COR-L47 (cell line): Measurements from ENCODE around the gene GRID2.
A peak's percentile ranks its signal among the peaks of the same experiment; 100 is the strongest.

ENCODE experiments used
- DNase-seq: peaks from one replicate; lab custom pipeline; 2025; lab: John Stamatoyannopoulos, UW

GRID2 gene

DNA sequence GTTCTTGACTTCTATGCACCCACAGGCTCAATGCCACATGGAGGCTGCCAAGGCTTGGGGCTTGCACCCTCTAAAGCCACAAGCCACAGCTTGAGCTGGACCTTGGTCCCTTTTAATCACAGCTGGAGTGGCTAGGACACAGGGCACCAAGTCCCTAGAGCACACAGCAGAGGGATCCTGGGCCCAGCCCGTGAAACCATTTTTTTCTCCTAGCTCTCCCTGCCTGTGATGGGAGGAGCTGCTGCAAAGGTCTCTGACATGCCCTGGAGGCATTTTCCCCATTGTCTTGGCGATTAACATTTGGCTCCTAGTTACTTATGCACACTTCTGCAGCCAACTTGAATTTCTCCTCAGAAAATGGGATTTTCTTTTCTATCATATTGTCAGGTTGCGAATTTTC lies 410.9 kb downstream of the GRID2 start:
- DNase-seq = no peak

GRCh38 chr4:92733231-92733630 lies 429.5 kb downstream of the GRID2 start:
- DNase-seq = no peak

DNA sequence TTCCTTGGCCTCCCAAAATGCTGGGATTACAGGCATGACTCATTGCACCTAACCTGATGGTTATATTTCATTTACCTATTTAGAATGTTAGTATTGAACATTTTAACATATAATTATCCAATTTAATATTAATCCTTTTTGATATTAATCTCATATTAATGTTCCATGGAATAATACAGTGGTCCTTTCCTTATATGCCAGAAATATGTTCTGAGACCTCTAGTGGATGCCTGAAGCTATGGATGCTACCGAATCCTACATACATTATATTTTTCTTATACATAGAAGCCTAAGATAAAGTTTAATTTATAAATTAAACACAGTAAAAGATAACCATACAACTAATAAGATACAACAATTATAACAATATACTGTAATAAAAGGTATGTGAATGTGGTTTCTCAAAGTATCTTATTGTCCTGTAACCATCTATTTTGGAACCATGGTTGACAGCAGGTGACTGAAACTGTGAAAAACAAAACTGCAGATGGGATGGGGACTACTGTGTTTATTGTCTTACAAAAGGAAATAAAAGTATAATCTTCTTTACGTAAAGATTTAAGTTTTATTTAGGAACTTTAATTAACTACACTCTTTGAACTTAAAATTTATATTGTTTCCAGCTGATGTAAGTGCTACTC lies 431.4 kb downstream of the GRID2 start:
- no peak for DNase-seq

DNA sequence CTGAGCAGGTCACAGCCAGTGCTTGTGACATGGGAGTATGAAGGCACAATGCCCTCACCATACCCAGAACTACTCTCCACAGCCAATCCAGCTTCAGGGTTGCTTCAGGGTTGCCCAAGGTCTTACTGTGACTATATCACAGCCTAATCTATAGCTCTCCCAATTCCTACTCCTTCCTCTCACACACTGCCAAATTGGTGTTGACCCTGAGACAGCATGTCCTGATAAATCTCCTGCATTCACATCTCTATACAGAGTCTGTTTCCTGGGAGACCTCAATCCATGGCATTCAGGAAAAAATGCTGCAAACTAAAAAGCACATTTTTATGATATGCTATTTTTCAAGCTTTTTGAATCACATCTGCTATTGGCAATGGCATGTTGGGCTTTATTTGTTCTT lies 456.7 kb downstream of the GRID2 start:
- no peak for DNase-seq

- DNase-seq = no peak
These were observed 472.3 kb downstream of the GRID2 start for GRCh38 chr4:92776080-92776479.

DNA sequence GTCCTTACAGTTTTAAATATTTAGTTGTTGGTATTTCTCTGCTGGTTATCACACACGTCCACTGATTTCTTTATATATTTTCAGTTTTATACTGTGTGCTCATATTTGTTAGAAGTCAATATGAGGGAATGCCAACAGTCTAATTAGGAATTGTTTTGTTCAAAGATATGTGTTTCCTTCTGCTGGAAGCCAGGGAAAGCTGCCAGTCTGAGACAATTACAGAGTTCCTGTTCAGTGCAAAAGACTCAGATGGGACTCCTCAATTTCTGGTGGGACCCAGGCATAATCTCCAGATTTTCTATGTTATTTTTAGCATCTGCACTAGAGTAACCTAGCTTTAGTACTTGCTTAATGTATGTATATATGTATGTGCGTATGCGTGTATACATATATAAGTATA lies 486.0 kb downstream of the GRID2 start:
- DNase-seq = no peak

DNA sequence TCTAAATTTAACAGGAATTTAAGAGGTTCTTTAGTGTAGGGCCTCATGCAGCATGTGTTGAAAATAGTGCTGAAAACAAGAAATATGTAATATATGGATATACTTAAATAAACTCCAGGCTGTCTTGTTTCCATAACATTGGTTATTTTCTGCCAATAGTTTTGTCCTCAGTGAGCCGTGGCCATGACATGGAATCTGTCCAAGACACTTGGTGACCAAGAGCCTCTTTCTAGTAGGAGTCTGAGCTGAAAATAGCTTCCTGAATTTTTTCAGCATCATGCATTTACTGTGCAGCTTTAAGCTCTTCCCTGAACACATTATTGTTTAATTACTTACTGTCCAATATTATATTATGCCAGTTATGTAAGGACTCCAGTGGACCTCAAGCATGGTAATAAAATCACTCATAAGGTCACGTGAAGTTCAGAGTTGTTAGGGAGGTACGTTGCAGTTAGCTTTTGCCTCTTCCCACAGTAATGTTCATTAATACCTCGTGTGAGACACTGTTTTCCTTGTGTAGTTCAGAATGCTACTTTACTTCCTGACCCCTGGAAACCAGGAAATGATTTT lies 488.2 kb downstream of the GRID2 start:
- DNase-seq = no peak

DNA sequence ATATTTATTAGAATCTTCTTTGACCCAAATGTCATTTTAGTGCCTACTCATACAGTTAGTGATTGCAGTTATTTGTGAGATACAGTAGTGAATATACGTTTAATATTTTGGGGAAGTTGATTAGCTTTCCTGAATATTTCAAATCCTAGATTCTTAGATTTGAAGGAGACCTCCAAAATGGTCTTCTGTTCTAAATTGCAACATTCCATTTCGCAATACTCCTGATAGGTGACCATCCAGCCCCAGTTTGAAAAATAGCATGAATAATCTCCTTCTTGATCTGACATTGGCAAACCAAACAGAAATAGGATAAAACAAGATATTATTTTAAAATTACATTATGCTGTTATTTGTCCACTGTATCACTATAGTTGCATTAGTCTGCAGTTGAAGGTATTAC lies 505.6 kb downstream of the GRID2 start:
- no peak for DNase-seq

DNA sequence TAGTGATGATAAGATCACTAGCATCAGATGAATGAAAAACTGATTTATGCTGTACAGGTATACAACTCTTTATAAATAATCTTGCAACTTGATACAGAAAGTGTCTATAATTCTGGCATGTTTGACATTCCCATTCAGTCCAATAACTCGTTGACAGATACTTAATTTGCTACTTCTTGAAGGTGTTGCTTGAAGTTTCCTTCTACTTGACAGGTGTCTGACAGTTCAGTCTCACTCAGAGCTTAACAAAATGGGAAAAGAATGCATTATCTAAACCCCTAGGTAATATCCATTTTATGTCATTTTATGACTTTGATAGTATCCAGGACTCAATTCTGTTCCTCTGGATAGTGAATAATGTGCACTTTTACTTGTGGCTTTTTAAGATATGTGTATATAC lies 508.9 kb downstream of the GRID2 start:
- no peak for DNase-seq

DNA sequence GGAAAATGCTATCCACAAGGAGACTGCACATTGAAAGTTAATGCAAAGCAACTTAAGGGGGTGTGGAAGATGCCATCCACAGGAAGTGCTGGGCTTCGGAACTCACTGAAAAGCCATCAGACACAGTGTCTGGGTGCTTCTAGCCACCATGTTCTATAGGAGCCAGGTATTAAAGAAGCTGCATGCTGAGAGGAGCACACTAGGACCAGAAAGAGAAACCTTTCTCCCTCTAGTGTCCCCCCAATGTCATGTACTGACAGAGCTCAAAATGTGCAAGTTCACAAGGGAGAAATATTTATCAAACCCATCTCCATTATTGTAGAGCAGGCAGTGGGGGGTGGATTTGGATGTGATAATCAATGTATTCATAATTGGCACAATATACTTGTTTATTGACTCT lies 510.9 kb downstream of the GRID2 start:
- no peak for DNase-seq

DNA sequence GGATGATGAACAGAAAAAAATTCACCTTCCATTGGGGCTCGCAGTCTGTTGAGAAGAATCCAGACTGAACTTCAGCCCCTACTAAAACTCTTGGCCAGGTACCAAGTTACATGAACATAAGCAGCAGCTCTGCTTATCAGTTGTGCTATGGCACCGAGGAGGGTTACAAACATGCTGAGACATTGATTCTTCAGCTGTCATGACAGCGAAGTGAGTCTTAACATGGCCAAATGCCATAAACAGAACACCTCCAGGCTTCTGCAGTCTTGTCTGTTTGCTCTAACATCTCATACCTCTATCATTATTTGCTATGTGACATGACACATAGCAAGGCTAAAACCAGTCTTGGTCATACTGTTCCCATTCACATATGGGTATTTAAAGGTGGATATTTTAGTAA lies 521.5 kb downstream of the GRID2 start:
- peak; percentile 4 for DNase-seq

DNA sequence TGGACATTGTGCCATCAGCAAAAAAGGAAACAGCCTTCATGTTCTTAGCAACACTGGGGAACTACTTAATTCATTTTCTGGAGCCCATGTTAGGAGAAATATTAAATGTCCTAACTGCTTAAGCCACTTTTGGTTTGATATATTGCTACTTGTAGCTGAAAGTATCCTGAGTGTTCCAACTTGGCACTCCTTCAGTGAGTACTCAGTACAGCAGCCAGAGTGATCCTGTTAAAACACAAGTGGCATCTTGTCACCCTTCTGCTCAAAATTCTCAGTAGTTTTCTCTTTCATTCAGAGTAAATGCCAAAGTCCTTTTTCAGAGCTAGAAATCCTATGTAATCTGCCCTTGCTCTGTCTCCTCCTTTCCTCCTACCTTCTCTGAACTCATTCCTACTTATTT lies 522.0 kb downstream of the GRID2 start:
- DNase-seq = no peak

GRCh38 chr4:92830771-92831170 lies 527.0 kb downstream of the GRID2 start:
- no peak for DNase-seq

- no peak for DNase-seq
These were observed 537.1 kb downstream of the GRID2 start for GRCh38 chr4:92840880-92841279.

GRCh38 chr4:92843784-92844183 lies 540.0 kb downstream of the GRID2 start:
- no peak for DNase-seq

DNA sequence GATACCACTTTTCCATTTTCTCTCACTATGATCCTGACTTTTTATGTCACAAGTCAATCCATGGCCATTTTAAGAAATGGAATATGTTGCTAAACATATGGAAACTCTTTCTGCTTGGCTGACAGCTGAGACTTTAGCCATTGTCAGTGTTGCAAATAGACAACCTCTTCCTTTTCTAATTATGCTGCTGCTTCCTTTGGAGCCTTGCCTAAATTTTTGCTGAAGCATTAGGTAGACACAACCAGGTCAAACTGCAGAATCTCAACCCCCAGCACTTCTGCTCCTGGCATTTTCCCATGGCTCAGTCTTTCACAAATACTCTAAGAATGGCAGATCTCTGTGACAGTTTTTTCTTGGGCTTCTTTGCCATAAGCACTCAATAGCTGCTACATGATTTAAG lies 543.3 kb downstream of the GRID2 start:
- DNase-seq = no peak

DNA sequence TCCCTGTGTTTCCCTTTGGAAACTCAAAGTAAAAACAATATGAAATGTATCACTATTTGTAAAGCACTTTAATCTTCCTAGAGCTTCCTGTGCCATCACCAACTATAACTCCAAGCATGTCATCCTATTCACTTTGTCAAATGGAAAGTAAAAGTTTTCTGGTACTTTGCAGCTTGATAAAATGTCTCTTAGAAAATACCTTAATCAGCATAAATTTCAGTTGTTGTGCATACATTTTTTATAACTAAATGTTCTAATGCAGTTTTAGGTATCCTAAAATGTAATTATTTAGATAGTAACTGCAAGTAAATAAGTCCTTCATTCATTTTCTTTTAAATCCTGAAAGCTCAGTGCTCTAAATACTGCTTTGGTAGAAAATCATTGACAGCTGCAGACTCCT lies 558.7 kb downstream of the GRID2 start:
- no peak for DNase-seq

GRCh38 chr4:92864096-92864495 lies 560.3 kb downstream of the GRID2 start:
- no peak for DNase-seq

DNA sequence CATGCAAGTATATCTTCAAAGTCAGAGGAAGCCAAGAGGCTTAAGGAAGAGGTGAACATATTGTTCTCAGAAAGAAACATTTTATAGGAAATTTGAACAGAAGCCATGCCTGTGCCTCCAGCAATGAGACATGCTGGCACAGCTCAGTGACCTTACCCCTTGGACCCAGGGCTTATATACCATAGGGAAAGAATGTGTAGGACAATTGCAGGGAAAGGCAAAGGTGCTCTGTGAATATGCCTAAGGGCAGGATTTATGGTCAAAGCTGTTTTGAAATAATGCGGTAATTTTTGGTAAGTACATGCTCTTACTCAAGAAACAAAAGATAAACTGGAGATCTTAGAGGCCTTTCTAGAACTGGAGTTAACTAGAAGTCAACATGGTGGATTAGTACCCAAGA lies 568.8 kb downstream of the GRID2 start:
- no peak for DNase-seq

- no peak for DNase-seq
These were observed 581.9 kb downstream of the GRID2 start for GRCh38 chr4:92885632-92886031.

GRCh38 chr4:92952426-92952825 lies 648.7 kb downstream of the GRID2 start:
- no peak for DNase-seq

- no peak for DNase-seq
These were observed 649.1 kb downstream of the GRID2 start for GRCh38 chr4:92952897-92953296.

- DNase-seq = no peak
These were observed 649.7 kb downstream of the GRID2 start for GRCh38 chr4:92953462-92953861.

- DNase-seq = no peak
These were observed 658.1 kb downstream of the GRID2 start for GRCh38 chr4:92961881-92962280.
